Stimulated activated CD8-positive, alpha-beta memory T cell treated with anti-CD3 and anti-CD28 coated beads, Interleukin-7, amount 100 ng/mL, for 24 hours (primary cell): ENCODE results near the gene MLLT3.

ENCODE experiments used
- DNase-seq: peaks from one replicate; pipeline ENCODE4 v3.0.0-alpha.2; 2020; ENCODE audit warnings: low read depth

Gene MLLT3

GRCh38 chr9:20625003-20625349 lies 2.7 kb upstream of the MLLT3 start:
- no peak for DNase-seq

GRCh38 chr9:20624201-20625002 lies 2.1 kb upstream of the MLLT3 start:
- DNase-seq = no peak

- DNase-seq = no peak
Measured at GRCh38 chr9:20623748-20624124, 1.4 kb upstream of the MLLT3 start.

- peak; percentile 14 for DNase-seq
Measured at GRCh38 chr9:20623021-20623747, 885 bp upstream of the MLLT3 start.

- peak; percentile 49 for DNase-seq
Measured at GRCh38 chr9:20621471-20622329, 599 bp downstream of the MLLT3 start.

GRCh38 chr9:20620650-20621470 lies 1.4 kb downstream of the MLLT3 start:
- peak; percentile 18 for DNase-seq

GRCh38 chr9:20619487-20620200 lies 2.7 kb downstream of the MLLT3 start:
- no peak for DNase-seq

- no peak for DNase-seq
Measured at GRCh38 chr9:20618361-20618802, 3.9 kb downstream of the MLLT3 start.

GRCh38 chr9:20616808-20617207 lies 5.5 kb downstream of the MLLT3 start:
- no peak for DNase-seq

- no peak for DNase-seq
Measured at GRCh38 chr9:20614602-20615216, 7.6 kb downstream of the MLLT3 start.

- DNase-seq = no peak
Measured at GRCh38 chr9:20611691-20612287, 10.5 kb downstream of the MLLT3 start.

GRCh38 chr9:20610591-20610990 lies 11.7 kb downstream of the MLLT3 start:
- no peak for DNase-seq

GRCh38 chr9:20608582-20608981 lies 13.7 kb downstream of the MLLT3 start:
- DNase-seq = no peak

- DNase-seq = no peak
Measured at GRCh38 chr9:20606652-20607051, 15.6 kb downstream of the MLLT3 start.

GRCh38 chr9:20604562-20604961 lies 17.7 kb downstream of the MLLT3 start:
- DNase-seq = no peak

GRCh38 chr9:20603524-20604268 lies 18.6 kb downstream of the MLLT3 start:
- DNase-seq = no peak

GRCh38 chr9:20601292-20601691 lies 21.0 kb downstream of the MLLT3 start:
- no peak for DNase-seq

- no peak for DNase-seq
Measured at GRCh38 chr9:20599195-20599594, 23.1 kb downstream of the MLLT3 start.

- no peak for DNase-seq
Measured at GRCh38 chr9:20598367-20598766, 23.9 kb downstream of the MLLT3 start.
